Activated CD8-positive, alpha-beta memory T cell treated with anti-CD3 and anti-CD28 coated beads for 36 hours (primary cell): ENCODE measurements around the gene BCL6B. TPM values are rescaled to one million over a fixed set of nuclear protein-coding genes. Genes with fewer than 3 reads are reported as not detected.

ENCODE experiments used
- CTCF ChIA-PET: fragments of 350-600 bp; sonication (Branson Sonifier 250); formaldehyde crosslinking; loops from one replicate; lab custom pipeline; 2021; ENCODE audit warnings: antibody characterized with exemption; lab: Charles Lee
- POLR2A ChIA-PET: fragments of 350-600 bp; sonication (Branson Sonifier 250); formaldehyde crosslinking; loops from one replicate; lab custom pipeline; 2021; ENCODE audit warnings: antibody characterized with exemption; lab: Charles Lee
- total RNA-seq, 2 experiments: library from RNA; stranded (reverse); gene quantifications; one replicate each; pipeline ENCODE4 v1.2.3, GENCODE V29; 2021

The BCL6B gene
- total RNA-seq, 2 experiments from 2014 or later, result 0.86 to 1.0 TPM

DNA sequence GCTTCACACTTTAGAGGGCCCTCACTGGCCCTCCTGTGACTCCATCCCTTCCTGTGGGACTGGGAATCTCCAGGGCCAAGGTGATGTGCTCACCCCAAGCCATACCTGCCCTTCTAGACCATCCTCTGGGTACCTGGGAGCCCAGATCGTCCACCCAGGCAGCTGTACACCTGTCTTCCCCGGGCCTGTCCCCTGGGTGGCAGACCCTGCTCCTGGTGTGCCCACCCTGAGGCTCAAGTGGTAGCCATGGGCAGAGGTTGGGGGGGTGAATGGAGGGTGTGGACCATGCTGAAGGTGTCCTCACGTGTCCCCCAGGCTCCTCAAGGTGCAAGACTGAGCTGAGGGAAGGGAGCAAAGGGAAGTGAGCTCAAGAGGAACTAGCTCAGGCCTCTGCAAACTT is 47.9 kb downstream of the BCL6B start:
- CTCF ChIA-PET, result no interaction called here
- POLR2A ChIA-PET, result no interaction called here

DNA sequence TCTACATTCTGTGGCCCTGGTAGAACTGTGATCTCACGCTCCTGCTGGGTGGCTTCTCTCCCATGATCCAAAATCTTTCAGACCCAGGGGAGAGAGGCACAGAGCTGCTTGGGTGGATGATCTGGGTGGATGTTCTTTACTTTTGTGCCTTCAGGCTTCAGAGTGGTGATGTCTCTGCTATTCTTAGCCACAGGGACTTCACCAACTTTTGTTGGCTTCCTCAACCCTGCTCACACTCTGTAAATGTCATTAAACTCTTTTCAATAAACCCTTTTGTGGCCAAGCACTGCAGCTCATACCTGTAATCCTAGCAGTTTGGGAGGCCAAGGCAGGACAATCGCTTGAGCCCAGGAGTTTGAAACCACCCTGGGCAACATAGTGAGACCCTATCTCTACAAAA is 49.6 kb downstream of the BCL6B start:
- ChIA-PET POLR2A (no interaction called here), CTCF (no interaction called here)

DNA sequence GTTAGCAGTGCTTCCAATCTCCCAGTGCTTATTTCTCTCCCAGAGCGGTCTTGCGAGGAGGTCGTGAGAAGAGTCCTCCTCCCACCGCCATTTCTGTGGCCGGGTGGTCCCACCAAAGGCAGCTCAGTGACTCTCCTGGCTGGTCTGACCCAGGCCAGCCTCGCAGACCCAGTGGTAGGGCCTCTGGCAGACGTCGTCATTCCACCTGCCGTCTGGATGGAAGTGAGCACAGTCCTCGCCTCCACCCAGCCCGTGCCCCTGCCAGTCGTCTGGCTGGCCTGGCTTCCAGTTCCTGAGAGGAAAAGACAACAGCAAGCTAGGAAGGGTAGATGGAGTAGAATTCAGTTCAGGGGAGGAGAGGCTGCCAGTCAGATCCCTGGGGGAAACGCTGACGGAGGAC is 52.1 kb downstream of the BCL6B start:
- ChIA-PET POLR2A (interaction anchor here (0.6 kb wide), 1 partner anchor 106 kb away, joined by 5 read pairs; no protein-coding TSS in a partner anchor), CTCF (no interaction called here)

DNA sequence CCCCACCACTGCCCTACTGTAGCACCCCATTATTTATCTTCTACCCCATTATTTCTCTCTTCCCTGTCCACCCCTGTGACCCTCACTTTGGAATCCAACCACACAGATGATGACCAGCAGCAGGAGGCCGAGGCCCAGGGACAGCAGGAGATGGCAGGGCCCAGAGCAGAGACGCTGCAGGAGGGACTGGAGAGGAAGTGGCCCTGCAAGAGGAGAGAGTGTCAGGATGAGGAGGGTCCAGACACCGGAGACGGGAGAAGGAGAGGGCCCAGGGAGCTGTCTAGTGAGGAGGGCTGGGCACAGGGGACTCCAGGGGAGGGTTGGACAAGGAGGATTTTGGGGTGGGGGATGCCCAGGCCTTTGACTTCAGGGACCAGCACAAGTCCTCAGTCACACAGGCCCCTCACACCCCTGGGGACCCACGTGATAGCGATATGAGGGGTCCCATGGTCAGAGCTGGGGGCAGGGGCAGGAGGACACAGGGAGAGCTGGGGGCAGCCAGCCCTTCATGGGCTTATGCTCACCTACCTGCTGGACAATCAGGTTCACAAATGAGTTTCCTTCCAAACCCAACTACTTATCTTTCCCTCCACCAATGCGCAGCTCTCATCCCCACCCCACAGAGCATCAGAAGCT is 55.2 kb downstream of the BCL6B start:
- POLR2A ChIA-PET, result no interaction called here
- CTCF ChIA-PET, result no interaction called here

DNA sequence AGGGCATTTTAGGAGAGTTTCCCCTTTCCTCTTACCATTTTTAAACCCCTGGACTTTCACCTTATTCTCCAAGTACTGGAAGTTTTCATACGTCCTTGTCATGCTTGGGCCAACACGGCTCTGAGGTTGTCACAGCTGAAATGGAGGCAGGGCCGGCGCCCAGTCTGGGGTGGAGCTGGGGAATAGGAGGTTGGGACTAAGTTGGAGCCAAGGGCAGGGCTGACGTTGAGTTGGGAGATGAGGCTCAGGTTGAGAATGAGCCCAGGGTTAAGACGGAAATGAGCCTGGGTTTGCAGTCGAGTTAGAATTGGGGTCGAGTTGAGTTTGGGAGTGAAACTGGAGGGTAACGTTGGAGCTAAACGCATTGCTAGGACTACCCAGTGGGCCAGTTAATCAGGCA is 55.9 kb downstream of the BCL6B start:
- ChIA-PET CTCF (interaction anchor here (0.6 kb wide), 1 partner anchor 71 kb away, joined by 3 read pairs; no protein-coding TSS in a partner anchor), POLR2A (no interaction called here)

Other genes starting within 250 kb of the BCL6B start
- gene FBXO39, start 246.8 kb upstream of the BCL6B start, total RNA-seq, result not detected
- gene TEKT1, start 191.3 kb upstream of the BCL6B start, total RNA-seq, result not detected
- not detected for gene ALOX12, start 27.0 kb upstream of the BCL6B start, total RNA-seq
- gene RNASEK, start 10.4 kb upstream of the BCL6B start, total RNA-seq, result 100 to 1,000 TPM; 143 to 144 TPM
- 10 to 100 TPM; 10.1 to 10.5 TPM for gene SLC16A13, start 13.0 kb downstream of the BCL6B start, total RNA-seq
- gene SLC16A11, start 21.0 kb downstream of the BCL6B start, total RNA-seq, result 1 to 10 TPM; 1.9 to 2.3 TPM
- gene CLEC10A, start 57.2 kb downstream of the BCL6B start, total RNA-seq, result not detected
- not detected for gene ASGR2, start 91.8 kb downstream of the BCL6B start, total RNA-seq
- gene ASGR1, start 156.3 kb downstream of the BCL6B start, total RNA-seq, result 1 to 10 TPM in 1 of 2 experiments, under 1 TPM in 1; 0.65 to 1.3 TPM
- gene DLG4, start 196.8 kb downstream of the BCL6B start, total RNA-seq, result 1 to 10 TPM; 4.5 to 4.6 TPM
- gene ACADVL, start 196.9 kb downstream of the BCL6B start, total RNA-seq, result 100 to 1,000 TPM; 254 to 269 TPM
- gene DVL2, start 211.5 kb downstream of the BCL6B start, total RNA-seq, result 10 to 100 TPM; 64.4 to 68.9 TPM
- gene PHF23, start 216.4 kb downstream of the BCL6B start, total RNA-seq, result 10 to 100 TPM; 40.7 to 43.7 TPM
- gene GABARAP, start 219.4 kb downstream of the BCL6B start, total RNA-seq, result 100 to 1,000 TPM; 131 to 135 TPM
- 100 to 1,000 TPM; 202 to 207 TPM for gene CTDNEP1, start 228.7 kb downstream of the BCL6B start, total RNA-seq
- gene ELP5, start 229.2 kb downstream of the BCL6B start, total RNA-seq, result 100 to 1,000 TPM; 107 to 110 TPM
- gene CLDN7, start 239.4 kb downstream of the BCL6B start, total RNA-seq, result 1 to 10 TPM; 1.2 to 1.5 TPM